GM12878 (cell line): ENCODE measurements around the gene PCBP1. TPM values are rescaled to one million over a fixed set of nuclear protein-coding genes. Genes with fewer than 3 reads are reported as not detected.

ENCODE experiments used
- ATF7 ChIP-seq: fragments of 450-650 bp; IDR thresholded peaks from 2 replicates; pipeline ENCODE4 v1.6.1; 2016; ENCODE audit warnings: low read depth, mild to moderate bottlenecking
- CEBPZ ChIP-seq: fragments of 150-350 bp; IDR thresholded peaks from 2 replicates; pipeline ENCODE4 v1.6.1; 2016; ENCODE audit warnings: low read depth, low read length
- CHD1 ChIP-seq: IDR thresholded peaks from 2 replicates; pipeline ENCODE4 v1.6.1; 2012; ENCODE audit warnings: low read depth, low read length, improper control_type of control experiment
- CREM ChIP-seq: IDR thresholded peaks from 2 replicates; pipeline ENCODE4 v1.6.1; 2014; ENCODE audit warnings: antibody characterized with exemption, low read depth
- FOXK2 ChIP-seq: fragments of 450-650 bp; IDR thresholded peaks from 2 replicates; pipeline ENCODE4 v1.6.1; 2017; ENCODE audit warnings: mild to moderate bottlenecking, moderate library complexity
- GATAD2B ChIP-seq: fragments of 450-650 bp; conservative IDR thresholded peaks from 2 replicates; pipeline ENCODE4 v1.6.1; 2017; ENCODE audit warnings: low read depth, mild to moderate bottlenecking, moderate library complexity
- HDGF ChIP-seq: fragments of 450-650 bp; IDR thresholded peaks from 2 replicates; pipeline ENCODE4 v1.6.1; 2016; ENCODE audit warnings: antibody characterized with exemption
- IRF3 ChIP-seq: fragments of 450-650 bp; IDR thresholded peaks from 2 replicates; pipeline ENCODE4 v1.6.1; 2014; ENCODE audit warnings: mild to moderate bottlenecking
- IRF5 ChIP-seq: fragments of 450-650 bp; IDR thresholded peaks from 2 replicates; pipeline ENCODE4 v1.6.1; 2017; ENCODE audit warnings: borderline replicate concordance
- KLF5 ChIP-seq: fragments of 450-650 bp; IDR thresholded peaks from 2 replicates; pipeline ENCODE4 v1.6.1; 2014; ENCODE audit warnings: mild to moderate bottlenecking; ENCODE audit not compliant: partially characterized antibody
- MEF2A ChIP-seq: IDR thresholded peaks from 2 replicates; pipeline ENCODE4 v1.6.1; 2011; ENCODE audit warnings: low read depth, mild to moderate bottlenecking, low read length, moderate library complexity; ENCODE audit not compliant: insufficient read depth
- NR2F1 ChIP-seq: fragments of 450-650 bp; conservative IDR thresholded peaks from 2 replicates; pipeline ENCODE4 v1.6.1; 2017; ENCODE audit warnings: mild to moderate bottlenecking
- PBX3 ChIP-seq: IDR thresholded peaks from 2 replicates; pipeline ENCODE4 v1.6.1; 2011; ENCODE audit warnings: mild to moderate bottlenecking, low read depth, low read length, moderate library complexity; ENCODE audit not compliant: insufficient replicate concordance
- PML ChIP-seq: IDR thresholded peaks from 2 replicates; pipeline ENCODE4 v1.6.1; 2012; ENCODE audit warnings: low read length, inconsistent platforms
- SP1 ChIP-seq: IDR thresholded peaks from one replicate; pipeline ENCODE4 v1.6.1; 2011; ENCODE audit warnings: low read depth, low read length
- SREBF2 ChIP-seq: IDR thresholded peaks from 2 replicates; pipeline ENCODE4 v1.6.1; 2012; ENCODE audit warnings: mild to moderate bottlenecking, low read length
- SUPT20H ChIP-seq: IDR thresholded peaks from 2 replicates; pipeline ENCODE4 v1.6.1; 2011; ENCODE audit warnings: low read depth, mild to moderate bottlenecking, low read length, moderate library complexity, borderline replicate concordance; ENCODE audit not compliant: control insufficient read depth
- TCF12 ChIP-seq: IDR thresholded peaks from 2 replicates; pipeline ENCODE4 v1.6.1; 2011; ENCODE audit warnings: low read depth, mild to moderate bottlenecking, low read length
- ZBTB40 ChIP-seq: fragments of 450-650 bp; IDR thresholded peaks from 2 replicates; pipeline ENCODE4 v1.6.1; 2016; ENCODE audit warnings: mild to moderate bottlenecking, moderate library complexity, borderline replicate concordance
- ZNF24 ChIP-seq: fragments of 450-650 bp; IDR thresholded peaks from 2 replicates; pipeline ENCODE4 v1.6.1; 2017; ENCODE audit warnings: antibody characterized with exemption, mild to moderate bottlenecking
- ZNF622 ChIP-seq: fragments of 450-650 bp; IDR thresholded peaks from 2 replicates; pipeline ENCODE4 v1.6.1; 2017; ENCODE audit warnings: mild to moderate bottlenecking, inconsistent platforms
- polyA plus RNA-seq, 11 experiments: library from polyadenylated mRNA; depleted of rRNA in 4 of 11; unstranded in 6 of 11; stranded (reverse) in 5 of 11; fragments of >200 nt; fragmentation: Nextera tagmentation in 4 of 11; fragmentation: Illumina TruSeq in 1 of 11; extraction: Ambion mirVana in 4 of 11; extraction: Trizol in 1 of 11; gene quantifications; 1 replicate in 1 of 11; 2 replicates in 10 of 11; pipeline versions ENCODE4 v1.2.1 to v1.2.3, GENCODE V29; 2011 to 2016; ENCODE audit warnings: inconsistent platforms in 2 of 11, missing spikeins in 2 of 11, low read depth in 1 of 11
- total RNA-seq, 4 experiments: library from RNA; depleted of rRNA in 3 of 4; stranded (reverse); fragments of >200 nt in 3 of 4; fragmentation: Illumina TruSeq in 1 of 4; extraction: Trizol in 1 of 4; gene quantifications; 2 replicates each; pipeline versions ENCODE4 v1.2.1 to v1.2.3, GENCODE V29; 2013 to 2021

Gene PCBP1
- total and polyA plus RNA-seq, 10 of the 15 experiments (the other 5 are each of a cell fraction or from before 2014, with no cell fraction given), result 24.4 to 494 (median 130) TPM

- TF ChIP-seq CEBPZ, result no peak
- peak; percentile 80 for TF ChIP-seq IRF5
- TF ChIP-seq KLF5, result peak; percentile 84
- TF ChIP-seq GATAD2B, result peak; percentile 85; the same call in 1 of the 2 replicates
- no peak for TF ChIP-seq PML
- no peak for TF ChIP-seq ZNF622
- no peak for TF ChIP-seq CREM
- TF ChIP-seq ATF7, result peak; percentile 58; the same call in 1 of the 2 replicates
- no peak; the same call in 1 of the 2 replicates for TF ChIP-seq ZNF24
- TF ChIP-seq CHD1, result no peak
- TF ChIP-seq IRF3, result no peak
- no peak for TF ChIP-seq SUPT20H
- no peak for TF ChIP-seq MEF2A
- no peak for TF ChIP-seq ZBTB40
- no peak; the same call in none of the 2 replicates for TF ChIP-seq FOXK2
- peak; percentile 92 for TF ChIP-seq NR2F1
- TF ChIP-seq SREBF2, result no peak
- TF ChIP-seq HDGF, result 0 out of 2 replicates have a peak, but pooled peaks have one; percentile 71
- TF ChIP-seq TCF12, result 0 out of 2 replicates have a peak, but pooled peaks have one; percentile 10
- peak; percentile 81 for TF ChIP-seq PBX3
- TF ChIP-seq SP1, result peak; percentile 11
These were observed 919 bp upstream of the PCBP1 start (continued) for GRCh38 chr2:70086278-70086837.
